ENCODE results near the gene TIAL1.
"Not testable (repeated sequence)": the region's sequence is repeated elsewhere in the genome, so short reads cannot be mapped to it uniquely, and the experiment has no call there.

TIAL1 gene, protein sequence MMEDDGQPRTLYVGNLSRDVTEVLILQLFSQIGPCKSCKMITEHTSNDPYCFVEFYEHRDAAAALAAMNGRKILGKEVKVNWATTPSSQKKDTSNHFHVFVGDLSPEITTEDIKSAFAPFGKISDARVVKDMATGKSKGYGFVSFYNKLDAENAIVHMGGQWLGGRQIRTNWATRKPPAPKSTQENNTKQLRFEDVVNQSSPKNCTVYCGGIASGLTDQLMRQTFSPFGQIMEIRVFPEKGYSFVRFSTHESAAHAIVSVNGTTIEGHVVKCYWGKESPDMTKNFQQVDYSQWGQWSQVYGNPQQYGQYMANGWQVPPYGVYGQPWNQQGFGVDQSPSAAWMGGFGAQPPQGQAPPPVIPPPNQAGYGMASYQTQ

DNA sequence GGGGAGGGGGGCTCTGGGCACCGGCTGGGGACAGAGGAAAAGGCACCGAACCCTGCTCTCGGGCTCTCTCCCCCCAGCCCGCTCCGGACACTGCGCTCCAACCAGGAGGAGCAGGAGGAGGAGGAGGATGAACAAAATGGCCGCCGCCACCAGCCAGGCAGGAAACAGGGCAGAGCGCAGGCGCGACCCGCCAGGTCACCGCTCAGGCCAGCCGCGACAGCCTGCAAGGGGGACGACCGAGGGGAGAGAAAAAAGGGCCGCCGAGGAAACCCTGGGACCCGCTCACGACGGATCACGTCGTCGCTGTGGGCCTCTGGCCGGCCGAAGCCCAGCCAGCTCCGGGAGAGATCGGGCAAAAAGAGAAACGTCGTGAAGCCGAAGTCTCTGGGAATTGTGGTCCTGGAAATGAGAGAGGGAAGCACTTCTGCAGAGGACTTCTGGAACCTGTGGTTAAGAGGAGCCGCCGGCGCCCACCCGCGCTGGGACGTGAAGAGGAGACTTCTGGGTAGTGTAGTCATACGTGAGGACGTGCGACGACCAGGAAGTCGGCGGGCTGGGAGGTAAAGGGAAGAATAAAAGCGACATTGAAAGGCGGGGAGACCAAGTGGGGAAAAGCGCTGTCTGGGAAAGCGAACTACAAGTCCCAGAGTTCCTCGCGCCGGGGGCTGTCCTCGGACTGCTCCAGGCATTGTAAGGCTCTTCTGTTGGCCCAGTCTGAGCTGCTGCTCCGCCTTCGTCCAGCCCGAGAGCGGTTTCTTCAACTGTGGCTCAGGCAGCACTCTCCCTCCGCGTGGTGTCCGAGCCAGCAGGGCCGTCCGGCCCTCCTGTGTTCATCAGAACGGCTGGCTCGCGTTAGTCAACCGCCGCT lies at the start of gene TIAL1:
Gene TIAL1 (minus strand): TSS at position 428 of the 868 bp plus-strand sequence. CDS start 499 bp downstream, outside the sequence.
- DNase-seq: peak; percentile 82

DNA sequence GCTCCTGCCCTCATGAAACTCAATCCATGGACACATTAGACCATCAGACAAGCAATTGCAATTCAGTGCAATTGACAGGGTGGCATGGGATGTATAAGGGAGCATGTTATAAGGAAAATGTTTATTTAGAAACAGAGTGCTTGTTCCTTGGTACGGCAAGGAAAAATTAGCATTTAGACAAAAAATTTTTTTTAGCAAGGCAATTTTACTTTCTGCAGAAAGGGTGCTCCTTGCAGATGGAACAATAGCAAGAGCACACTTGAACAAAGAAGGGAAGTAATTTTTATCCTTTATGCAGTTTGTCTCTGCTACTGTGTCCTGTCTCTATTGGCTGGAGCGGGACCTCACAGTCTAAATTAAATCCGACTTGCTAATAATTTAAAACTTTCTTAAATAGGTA lies 48.2 kb upstream of the TIAL1 start:
- no peak for DNase-seq

DNA sequence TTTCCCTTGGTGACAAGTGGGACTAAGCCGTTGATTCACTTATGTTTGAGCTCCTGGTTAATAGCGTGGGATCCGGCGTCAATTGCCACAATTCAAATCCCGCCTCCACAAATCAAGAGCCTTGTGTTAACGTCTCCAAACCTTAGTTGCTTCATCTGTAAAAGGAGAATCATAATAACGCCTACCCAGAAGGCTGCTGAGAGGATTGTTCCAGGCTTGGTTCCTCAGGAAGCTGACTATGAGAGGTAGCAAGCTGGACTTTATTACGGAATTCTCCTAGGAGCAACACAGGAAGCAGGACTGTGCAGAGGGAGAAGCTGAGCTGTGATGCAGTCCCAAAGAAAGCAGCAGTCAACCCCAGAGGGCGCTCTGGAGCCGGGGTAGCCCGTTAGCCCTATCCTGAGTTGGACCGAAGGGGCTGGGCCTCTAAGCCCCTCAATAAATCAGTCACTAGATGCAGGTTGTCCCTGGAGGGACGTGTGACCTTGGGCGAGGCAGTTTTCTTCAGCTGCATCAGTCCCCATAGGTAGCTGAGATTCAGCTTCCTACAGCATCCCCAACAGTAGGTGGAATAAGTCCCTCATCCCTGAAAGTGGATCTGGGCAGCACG lies 47.5 kb upstream of the TIAL1 start:
- no peak for DNase-seq

DNA sequence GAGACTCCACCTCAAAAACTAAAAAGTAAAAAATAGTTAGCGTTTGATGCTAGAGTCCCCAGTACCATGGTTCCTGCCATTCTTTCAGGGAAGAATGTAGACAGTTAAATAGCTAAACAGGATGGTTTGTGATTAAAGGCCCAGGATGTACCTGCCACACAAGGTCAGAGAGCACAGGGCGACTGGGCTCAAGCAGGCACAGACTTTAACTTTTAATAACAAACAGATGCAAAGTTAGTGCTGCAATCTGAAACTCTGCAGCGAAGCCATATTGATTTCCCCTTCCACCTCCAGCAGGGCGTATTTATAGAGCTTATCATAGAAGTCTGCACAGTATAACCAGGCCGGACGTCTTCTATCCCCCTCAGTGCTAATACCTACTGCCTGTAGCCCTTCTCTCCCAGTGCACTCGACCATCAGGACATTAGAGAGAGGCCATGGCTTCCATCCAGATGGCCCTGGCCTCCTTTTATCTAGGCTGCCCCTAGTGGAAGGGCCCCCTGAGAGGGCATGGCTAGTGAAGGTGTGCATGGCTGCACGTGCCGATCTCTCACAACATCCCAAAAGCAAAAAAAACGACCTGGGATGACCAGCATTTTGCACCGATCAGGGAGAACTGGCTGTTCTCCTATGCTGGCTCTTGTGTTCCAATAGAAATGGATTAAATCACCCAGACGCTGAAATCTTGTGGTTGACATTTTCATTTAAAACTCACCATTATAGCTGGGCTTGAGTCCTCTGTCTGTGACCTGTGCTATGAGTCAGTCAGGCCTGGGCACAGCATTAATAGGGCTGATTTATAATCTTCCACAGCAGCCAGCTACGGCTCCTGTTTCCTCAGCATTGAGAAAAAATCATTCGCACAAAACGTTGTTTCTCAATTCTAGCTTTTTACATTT lies 46.8 kb upstream of the TIAL1 start:
- DNase-seq: no peak

DNA sequence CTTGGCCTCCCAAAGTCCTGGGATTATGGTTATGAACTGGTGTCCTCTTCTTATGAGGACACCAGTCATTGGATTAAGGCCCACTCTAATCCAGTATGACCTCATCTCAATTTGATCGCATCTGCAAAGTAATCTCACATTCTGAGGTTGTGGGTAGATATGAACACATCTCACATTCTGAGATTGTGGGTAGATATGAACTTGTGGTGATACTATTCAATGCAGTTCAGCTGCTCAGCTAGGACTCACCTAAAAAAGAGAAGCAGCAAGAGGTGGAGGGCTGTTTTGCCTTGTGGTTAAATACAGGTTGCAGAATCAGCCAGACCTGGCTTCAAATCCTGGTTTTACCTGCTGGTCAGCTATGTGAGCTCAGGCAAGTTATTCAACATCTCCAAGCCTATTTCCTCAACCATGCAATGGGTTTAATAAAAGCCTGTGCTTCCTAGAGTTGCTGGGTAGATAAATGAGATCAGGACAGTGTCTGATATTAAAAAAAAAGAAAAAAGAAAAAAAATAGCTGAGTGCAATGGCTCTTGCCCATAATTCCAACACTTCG lies 45.9 kb upstream of the TIAL1 start:
- no peak for DNase-seq

DNA sequence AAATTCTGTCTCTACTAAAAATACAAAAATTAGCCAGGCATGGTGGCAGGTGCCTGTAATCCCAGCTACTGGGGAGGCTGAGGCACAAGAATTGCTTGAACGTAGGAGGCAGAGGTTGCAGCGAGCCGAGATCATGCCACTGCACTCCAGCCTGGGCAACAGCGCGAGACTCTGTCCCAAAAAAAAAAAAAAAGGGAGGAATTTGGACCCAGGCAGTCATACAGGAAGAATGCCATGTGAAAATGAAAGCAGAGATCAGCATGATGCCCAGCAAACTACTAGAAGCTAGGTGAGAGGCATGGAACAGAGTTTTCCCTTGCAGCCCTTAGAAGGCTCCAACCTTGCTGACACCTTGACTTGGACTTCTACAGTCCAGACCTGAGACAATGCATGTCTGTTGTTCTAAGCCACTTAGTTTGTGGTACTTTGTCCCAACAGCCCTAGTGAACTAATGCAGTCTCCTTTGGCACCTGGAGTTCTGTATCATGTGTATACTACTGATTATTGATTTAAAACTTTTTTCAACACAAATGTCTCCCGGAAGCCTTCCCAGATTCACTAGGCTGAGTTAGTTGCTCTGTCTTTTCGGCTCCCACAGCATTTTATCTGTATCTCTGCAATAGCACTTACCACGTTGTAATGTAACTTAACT lies 44.2 kb upstream of the TIAL1 start:
- no peak for DNase-seq

DNA sequence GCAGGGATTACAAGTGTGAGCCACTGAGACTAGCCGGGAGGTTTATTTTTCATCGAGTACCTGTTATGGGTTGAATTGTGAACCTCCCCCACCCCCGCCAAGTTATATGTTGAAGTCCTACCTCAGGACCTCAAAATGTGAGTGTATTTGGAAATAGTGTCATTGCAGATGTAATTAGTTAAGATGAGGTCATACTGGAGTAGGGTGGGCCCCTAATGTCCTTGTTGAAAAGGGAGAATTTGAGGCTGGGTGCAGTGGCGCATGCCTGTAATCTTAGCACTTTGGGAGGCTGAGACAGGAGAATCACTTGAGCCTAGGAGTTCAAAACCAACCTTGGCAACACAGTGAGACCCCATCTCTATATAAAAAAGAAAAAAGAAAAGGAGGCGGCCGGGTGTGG lies 43.6 kb upstream of the TIAL1 start:
- DNase-seq: no peak

DNA sequence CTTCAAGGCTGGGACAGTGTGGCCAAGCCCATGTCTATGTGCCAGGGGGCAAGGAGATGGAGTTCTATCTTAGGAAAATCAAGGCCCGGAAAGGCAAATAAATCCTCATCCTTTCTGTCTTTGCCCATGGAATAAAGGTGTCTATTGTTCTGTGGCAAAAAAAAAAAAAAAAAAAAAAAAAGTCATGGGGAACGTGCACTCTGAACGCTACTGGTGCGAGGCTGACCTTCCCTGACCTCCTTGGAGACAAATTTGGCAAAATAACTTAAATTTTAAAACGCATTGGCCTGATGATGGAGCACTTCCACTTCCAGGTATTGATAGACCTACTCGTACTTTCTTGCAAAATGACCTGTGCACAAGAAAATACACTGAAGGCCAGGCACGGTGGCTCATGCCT lies 42.2 kb upstream of the TIAL1 start:
- DNase-seq: no peak

DNA sequence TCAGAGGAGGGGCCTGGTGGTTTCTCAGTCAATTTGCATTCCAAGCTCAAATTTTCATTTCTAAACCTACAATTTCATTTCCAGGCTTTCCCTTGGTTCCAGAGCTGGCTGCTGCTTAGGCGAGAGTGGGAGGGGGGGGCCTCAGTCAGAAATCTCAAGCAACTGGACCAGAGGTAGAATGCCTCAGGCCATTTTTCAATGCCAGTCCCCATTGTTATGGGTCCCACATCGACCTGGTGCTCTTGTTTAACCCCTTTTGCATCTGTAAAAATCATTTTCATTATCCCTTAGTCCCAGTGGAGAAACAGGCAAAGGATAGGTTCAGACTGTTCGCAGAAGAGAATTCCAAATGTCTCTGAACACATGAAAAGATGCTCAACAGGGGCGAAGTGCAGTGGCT lies 40.9 kb upstream of the TIAL1 start:
- DNase-seq: no peak

DNA sequence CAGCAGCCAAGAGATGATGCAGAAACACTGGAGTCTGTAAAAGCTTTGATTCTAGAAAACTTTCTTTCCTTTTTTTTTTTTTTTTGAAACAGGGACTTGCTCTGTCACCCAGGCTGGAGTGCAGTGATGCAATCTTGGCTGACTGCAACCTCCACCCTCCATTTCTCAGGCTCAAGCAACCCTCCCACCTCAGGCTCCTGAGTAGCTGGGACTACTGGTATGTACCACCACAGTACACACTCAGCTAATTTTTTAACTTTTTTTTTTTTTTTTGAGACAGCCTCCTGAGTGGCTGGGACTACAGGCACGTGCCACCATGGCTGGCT lies 37.4 kb upstream of the TIAL1 start:
- no peak for DNase-seq

DNA sequence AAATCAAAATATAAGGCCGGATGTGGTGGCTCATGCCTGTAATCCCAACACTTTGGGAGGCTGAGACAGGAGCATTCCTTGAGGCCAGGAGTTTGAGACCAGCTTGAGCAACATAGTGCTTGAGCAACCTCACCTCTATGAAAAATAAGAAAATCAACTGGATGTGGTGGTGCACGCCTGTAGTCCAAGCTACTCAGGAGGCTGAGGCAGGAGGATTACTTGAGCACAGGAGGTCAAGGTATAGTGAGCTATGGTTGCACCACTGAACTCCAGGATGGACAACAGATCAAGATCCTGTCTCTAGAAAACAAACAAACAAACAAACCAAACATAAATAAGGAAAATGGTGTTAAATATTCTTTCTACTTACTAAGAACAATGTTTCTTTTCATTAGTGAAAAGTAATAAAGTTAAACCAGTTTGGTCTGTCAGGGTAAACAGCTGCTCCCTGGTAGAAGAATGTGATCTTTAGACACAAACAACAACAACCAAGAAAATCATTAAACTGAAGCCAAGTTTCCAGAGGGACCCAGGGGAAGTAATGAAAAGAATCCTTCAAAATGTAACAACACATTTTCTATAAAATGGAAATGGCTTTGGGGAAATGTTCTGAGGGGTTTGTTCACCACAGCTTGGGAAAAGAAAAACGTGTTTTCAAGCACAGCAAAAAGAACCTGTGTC lies 36.9 kb upstream of the TIAL1 start:
- DNase-seq: no peak

DNA sequence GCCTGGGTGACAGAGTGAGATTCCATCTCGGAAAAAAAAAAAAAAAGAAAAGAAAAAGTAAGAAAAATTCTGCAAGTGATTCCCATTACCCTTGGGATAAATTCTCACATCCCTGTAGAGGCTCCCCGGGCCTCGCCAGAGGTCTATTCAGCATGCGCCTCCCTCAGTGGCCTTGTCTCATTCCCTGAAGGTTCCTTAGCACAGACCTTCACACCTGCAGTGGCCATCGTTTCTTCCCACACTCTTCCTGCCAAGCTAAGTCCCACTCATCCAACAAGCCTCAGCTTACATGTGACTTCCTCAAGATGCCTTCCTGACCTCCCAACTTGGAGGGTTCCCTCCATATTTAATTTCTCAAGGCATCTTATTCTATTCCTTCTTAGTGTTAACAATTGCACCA lies 33.5 kb upstream of the TIAL1 start:
- no peak for DNase-seq

DNA sequence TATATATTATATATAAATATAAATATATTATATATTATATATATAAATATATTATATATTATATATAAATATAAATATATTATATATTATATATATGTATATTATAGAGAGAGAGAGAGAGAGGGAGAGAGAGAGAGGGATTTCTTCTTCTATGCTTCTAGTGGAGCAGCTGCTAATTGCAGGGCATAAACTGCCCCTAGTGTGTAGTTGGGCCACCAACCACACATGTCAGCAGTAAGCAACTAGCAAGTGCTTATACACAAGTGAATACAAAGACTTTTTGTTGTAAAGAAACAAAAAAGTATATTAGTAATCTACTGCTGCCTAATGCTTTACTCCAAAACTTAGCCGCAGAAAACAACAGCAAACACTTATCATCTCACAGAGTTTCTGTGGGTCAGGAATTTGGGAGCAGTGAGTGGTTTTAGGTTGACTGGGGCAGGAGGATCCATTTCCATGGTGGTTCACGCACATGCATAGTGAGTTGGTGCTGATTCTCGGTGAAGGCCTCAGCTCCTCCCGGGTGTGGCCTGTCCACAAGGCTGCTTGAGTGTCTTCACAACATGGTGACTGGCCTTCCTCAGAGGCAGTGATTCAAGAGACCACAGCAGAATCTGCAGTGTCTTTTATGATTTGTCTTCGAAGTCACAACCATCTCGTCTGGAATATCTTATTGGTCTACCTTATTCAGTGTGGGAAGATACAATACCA lies 29.0 kb upstream of the TIAL1 start:
- DNase-seq: no peak

DNA sequence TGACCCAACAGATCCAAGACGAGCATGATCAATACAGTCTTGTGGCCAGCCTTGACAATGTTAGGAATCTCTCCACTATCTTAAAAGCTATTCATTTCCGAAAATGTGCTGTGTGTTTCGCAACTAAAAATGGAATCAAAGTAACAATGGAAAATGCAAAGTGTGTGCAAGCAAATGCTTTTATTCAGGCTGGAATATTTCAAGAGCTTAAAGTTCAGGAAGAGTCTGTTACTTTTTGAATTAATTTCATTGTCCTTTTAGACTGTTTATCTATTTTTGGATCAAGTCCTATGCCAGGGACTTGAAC lies 24.3 kb upstream of the TIAL1 start:
- no peak for DNase-seq

DNA sequence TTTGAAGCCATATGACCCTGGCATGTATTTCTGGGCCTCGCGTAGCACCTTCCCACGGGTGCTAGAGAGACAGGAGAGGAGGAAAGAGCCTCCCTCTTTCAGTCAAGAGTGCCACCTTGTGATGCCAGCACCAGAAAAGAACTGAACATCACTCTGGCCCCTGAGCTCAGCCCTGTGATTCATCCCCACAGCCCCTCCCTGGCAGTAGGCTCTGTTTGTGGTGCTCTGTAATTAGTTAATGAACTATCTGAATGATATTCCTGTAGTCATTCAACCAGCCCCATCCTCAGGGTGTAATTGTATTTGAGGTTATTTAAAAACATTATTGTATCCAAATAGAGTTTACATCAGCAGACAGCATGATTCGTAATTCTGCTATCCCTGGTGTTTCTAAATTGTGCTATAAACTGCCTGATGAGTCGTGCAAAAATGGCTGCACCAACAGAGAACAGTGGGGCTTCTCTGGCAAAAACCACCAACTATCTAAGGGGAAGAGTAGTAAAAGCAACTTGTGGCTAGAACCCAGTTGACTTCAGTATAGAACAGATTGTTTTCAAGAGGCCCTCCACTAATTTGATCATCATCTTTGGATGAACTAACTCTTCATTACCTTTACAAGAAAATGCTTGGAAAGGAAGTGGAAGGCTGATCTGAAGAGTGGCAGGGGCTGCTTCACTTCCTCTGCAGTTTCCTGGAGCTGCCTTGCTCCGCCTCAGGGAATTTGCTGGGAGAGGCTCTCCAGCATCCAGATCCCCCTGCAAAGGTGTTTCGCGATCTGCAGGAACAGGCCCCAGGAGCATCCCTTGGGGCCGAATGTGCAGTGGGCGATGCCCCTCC lies 23.7 kb upstream of the TIAL1 start:
- DNase-seq: no peak

DNA sequence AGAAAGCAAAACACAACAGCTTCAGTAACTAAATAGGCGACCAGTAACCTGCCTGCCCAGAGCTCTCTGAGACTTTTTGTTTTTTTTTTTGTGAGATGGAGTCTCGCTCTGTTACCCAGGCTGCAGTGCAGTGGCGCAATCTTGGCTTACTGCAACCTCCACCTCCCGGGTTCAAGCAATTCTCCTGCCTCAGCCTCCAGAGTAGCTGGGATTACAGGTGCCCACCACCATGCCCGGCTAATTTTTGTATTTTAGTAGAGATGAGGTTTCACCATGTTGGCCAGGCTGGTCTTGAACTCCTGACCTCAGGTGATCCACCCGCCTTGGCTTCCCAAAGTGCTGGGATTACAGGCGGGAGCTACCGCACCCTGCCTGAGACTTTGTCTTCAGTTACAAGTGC lies 23.0 kb upstream of the TIAL1 start:
- DNase-seq: not testable (repeated sequence)

DNA sequence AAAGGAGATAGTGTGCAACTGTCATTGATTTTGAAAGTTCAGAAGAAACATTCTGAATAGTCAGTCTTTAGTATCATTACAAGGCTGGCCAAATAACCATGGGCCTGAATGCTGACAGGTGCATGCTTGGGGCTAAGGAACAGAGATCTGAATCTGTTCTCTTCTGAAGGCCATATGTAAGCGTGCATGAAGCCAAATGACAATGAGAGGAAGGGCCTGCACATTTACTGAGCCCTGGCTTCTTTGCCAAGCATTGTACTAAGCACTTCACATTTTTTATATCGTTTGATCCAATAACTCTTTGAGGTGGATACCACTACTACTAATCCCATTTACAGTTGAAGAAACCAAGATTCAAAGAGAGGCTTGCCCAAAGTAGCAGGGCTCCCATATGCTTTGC lies 22.5 kb upstream of the TIAL1 start:
- DNase-seq: no peak

DNA sequence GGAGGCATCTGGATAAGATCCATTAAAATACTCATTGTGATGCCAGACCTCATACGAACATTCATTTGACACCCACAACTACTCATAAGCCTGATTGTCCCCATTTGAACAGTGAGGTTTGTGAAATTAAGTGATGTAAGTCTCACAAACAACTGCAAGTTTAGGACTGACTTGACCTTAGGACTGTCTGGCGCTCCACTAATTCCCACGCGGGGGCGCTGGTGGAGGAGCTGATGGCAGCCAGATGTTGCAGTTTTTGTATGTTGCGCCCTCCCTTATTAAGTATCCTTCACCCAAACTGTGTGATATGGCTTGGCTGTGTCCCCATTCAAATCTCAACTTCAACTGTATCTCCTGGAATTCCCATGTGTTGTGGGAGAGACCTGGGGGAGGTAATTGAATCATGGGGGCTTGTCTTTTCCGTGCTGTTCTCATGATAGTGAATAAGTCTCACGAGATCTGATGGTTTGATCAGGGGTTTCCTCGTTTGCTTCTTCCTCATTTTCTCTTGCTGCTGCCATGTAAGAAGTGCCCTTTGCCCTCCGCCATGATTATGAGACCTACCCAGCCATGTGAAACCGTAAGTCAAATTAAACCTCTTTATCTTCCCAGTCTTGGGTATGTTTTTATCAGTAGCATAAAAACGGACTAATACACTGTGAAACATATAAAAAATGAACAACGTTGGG lies 20.3 kb upstream of the TIAL1 start:
- no peak for DNase-seq

DNA sequence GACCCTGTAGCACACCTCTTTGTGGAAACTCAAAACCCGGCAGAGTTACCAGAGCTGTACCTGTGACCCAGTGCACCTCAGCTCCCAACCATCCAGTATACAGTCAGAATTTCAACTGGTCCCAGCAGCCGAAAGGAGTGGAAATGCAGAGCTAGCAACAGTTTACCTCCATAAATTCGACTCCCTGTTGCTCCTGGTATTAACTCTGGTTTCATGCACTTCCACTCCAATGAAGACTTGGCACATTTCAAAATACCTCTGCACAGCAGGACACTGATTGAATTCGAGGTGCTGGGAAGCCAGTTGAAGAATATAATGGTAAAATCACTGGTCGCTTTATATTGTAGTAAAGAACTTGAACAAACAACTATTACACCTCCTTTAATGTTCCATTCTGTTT lies 17.9 kb upstream of the TIAL1 start:
- DNase-seq: no peak

Data from stimulated activated CD4-positive, alpha-beta T cell treated with anti-CD3 and anti-CD28 coated beads, Interleukin-12 subunit alpha, Interleukin-12 subunit beta, amount 100 ng/mL, for 4 hours (primary cell).